Mammary epithelial cell (primary cell): ENCODE results near the gene CXCL12.

Experiments used
- CTCF ChIP-seq, 2 donors: IDR thresholded peaks in 1 of 2; conservative IDR thresholded peaks in 1 of 2; 2 replicates each; pipeline ENCODE4 v1.5.1; 2011 to 2012; ENCODE audit warnings: inconsistent platforms in 2 of 2, low read length in 2 of 2, mild to moderate bottlenecking in 2 of 2, control low read depth in 1 of 2, low read depth in 1 of 2; ENCODE audit not compliant: insufficient read depth in 1 of 2; ENCODE audit errors: extremely low read depth in 1 of 2
- EZH2 ChIP-seq: IDR thresholded peaks from 2 replicates; pipeline ENCODE4 v1.6.1; 2012; ENCODE audit warnings: low read length, inconsistent platforms, borderline replicate concordance

- no peak for TF ChIP-seq CTCF (conservative IDR thresholded peaks at IDR 0.05 in 1 of 2, IDR thresholded peaks at IDR 0.05 in 1 of 2; ENCODE audit: extremely low read depth in 1 of 2, insufficient read depth in 1 of 2, low read depth in 1 of 2, low read length in 2 of 2)
- TF ChIP-seq EZH2 = no peak
Observed at GRCh38 chr10:44363716-44364115, 21.2 kb downstream of the CXCL12 start.
